ENCODE data around the gene HIVEP3. TPM values are rescaled to one million over a fixed set of nuclear protein-coding genes. Genes with fewer than 3 reads are reported as not detected.

HIVEP3 gene
- total RNA-seq, 1 donor from 2014 or later, result 3.6 TPM

GRCh38 chr1:41493626-41494350, 424.9 kb downstream of the HIVEP3 start:
- DNase-seq (ENCODE audit: low spot score), result no peak
- Mint-ChIP-seq H3K4me1 (ENCODE audit: low read depth) (peaks cover 59% of the 10 kb centered on the region), H3K27ac (ENCODE audit: unreplicated experiment) (no peak overlapping the region)

GRCh38 chr1:41493117-41493536, 425.6 kb downstream of the HIVEP3 start:
- DNase-seq (ENCODE audit: low spot score), result no peak
- H3K36me3 Mint-ChIP-seq (ENCODE audit: low read depth), result no peaks in the 10 kb centered on the region
- no peak overlapping the region for H3K4me3 Mint-ChIP-seq (ENCODE audit: unreplicated experiment)
- H3K27ac Mint-ChIP-seq (ENCODE audit: unreplicated experiment), result peak overlapping the region; percentile 27
- no peak for TF ChIP-seq CTCF (IDR thresholded peaks at IDR 0.05)
- no peaks in the 10 kb centered on the region for H3K27me3 Mint-ChIP-seq (ENCODE audit: low read depth)
- no peaks in the 10 kb centered on the region for H3K9me3 Mint-ChIP-seq (ENCODE audit: low read depth)
- peaks cover 55% of the 10 kb centered on the region for H3K4me1 Mint-ChIP-seq (ENCODE audit: low read depth)

More at GRCh38 chr1:41493626-41494350, 424.9 kb downstream of the HIVEP3 start:
- Mint-ChIP-seq H3K27me3 (ENCODE audit: low read depth) (no peaks in the 10 kb centered on the region), H3K4me3 (ENCODE audit: unreplicated experiment) (no peak overlapping the region), H3K36me3 (ENCODE audit: low read depth) (no peaks in the 10 kb centered on the region), H3K9me3 (ENCODE audit: low read depth) (no peaks in the 10 kb centered on the region)
- no peak for TF ChIP-seq CTCF (IDR thresholded peaks at IDR 0.05)

- no peak for DNase-seq (ENCODE audit: low spot score)
- Mint-ChIP-seq H3K36me3 (ENCODE audit: low read depth) (no peaks in the 10 kb centered on the region), H3K27me3 (ENCODE audit: low read depth) (no peaks in the 10 kb centered on the region), H3K4me1 (ENCODE audit: low read depth) (peaks cover 52% of the 10 kb centered on the region), H3K9me3 (ENCODE audit: low read depth) (no peaks in the 10 kb centered on the region), H3K4me3 (ENCODE audit: unreplicated experiment) (no peak overlapping the region), H3K27ac (ENCODE audit: unreplicated experiment) (no peak overlapping the region)
- peak; percentile 78 for TF ChIP-seq CTCF (IDR thresholded peaks at IDR 0.05)
These were observed 426.3 kb downstream of the HIVEP3 start for GRCh38 chr1:41492341-41492848.

GRCh38 chr1:41490911-41491310, 427.8 kb downstream of the HIVEP3 start:
- Mint-ChIP-seq H3K27me3 (ENCODE audit: low read depth) (no peaks in the 10 kb centered on the region), H3K27ac (ENCODE audit: unreplicated experiment) (no peak overlapping the region), H3K36me3 (ENCODE audit: low read depth) (no peaks in the 10 kb centered on the region), H3K4me1 (ENCODE audit: low read depth) (peaks cover 61% of the 10 kb centered on the region), H3K4me3 (ENCODE audit: unreplicated experiment) (no peak overlapping the region), H3K9me3 (ENCODE audit: low read depth) (no peaks in the 10 kb centered on the region)
- no peak for DNase-seq (ENCODE audit: low spot score)
- no peak for TF ChIP-seq CTCF (IDR thresholded peaks at IDR 0.05)

DNA sequence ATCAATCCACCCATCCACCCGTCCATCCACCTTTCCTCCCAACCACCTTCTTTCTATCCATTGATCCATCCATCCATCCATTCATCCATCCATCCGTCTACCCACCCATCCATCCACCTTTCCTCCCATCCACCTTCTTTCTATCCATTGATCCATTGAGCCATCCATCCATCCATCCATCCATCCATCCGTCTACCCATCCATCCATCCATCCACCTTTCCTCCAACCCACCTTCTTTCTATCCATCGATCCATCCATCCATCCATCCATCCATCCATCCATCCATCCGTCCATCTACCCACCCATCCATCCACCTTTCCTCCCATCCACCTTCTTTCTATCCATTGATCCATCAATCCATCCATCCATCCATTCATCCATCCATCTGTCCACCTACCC, 429.2 kb downstream of the HIVEP3 start:
- Mint-ChIP-seq H3K27ac (ENCODE audit: unreplicated experiment) (no peak overlapping the region), H3K27me3 (ENCODE audit: low read depth) (no peaks in the 10 kb centered on the region)
- TF ChIP-seq CTCF (IDR thresholded peaks at IDR 0.05), result no peak

More for the DNA sequence above, 429.2 kb downstream of the HIVEP3 start:
- Mint-ChIP-seq H3K4me1 (ENCODE audit: low read depth) (peaks cover 59% of the 10 kb centered on the region), H3K36me3 (ENCODE audit: low read depth) (no peaks in the 10 kb centered on the region), H3K9me3 (ENCODE audit: low read depth) (no peaks in the 10 kb centered on the region), H3K4me3 (ENCODE audit: unreplicated experiment) (no peak overlapping the region)
- DNase-seq (ENCODE audit: low spot score), result no peak

All from chondrocyte (in vitro differentiated cells).